Stomach (tissue), 4 donors: ENCODE results near the gene IQCM.

ENCODE experiments used
- POLR2A ChIP-seq, 4 donors: fragments of 450-650 bp; IDR thresholded peaks; one replicate each; pipeline ENCODE4 v1.6.1; 2016; ENCODE audit warnings: antibody characterized with exemption in 4 of 4, control low read depth in 2 of 4, mild to moderate bottlenecking in 1 of 4, moderate library complexity in 1 of 4
- TF ChIP-seq, protein P1 (sequence below), 7 experiments: fragments of 450-650 bp in 4 of 7; fragments of 200-600 bp in 3 of 7; sonication (generic) in 3 of 7; IDR thresholded peaks; one replicate each; pipeline ENCODE4 v1.5.1; 2016 to 2019; ENCODE audit warnings: antibody characterized with exemption in 7 of 7, control low read depth in 2 of 7, mild to moderate bottlenecking in 1 of 7

DNA sequence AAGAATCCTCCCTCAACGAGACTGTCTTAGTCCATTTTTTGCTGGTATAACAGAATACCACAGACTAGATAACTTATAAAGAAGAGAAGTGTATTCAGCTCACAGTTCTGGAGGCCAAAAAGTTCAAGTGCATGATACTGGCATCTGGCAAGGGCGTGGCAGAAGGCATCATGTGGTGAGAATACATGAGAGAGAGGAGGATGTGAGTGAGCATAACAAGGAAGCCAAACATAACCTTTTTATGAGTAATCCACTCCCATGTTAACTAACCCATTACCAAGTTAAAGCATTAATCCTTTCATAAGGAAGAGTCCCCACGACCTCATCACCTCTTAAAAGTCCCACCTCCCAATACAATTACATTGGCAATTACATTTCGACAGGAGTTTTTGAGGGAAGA, 504.6 kb downstream of the IQCM start:
- TF ChIP-seq, protein P1, sequence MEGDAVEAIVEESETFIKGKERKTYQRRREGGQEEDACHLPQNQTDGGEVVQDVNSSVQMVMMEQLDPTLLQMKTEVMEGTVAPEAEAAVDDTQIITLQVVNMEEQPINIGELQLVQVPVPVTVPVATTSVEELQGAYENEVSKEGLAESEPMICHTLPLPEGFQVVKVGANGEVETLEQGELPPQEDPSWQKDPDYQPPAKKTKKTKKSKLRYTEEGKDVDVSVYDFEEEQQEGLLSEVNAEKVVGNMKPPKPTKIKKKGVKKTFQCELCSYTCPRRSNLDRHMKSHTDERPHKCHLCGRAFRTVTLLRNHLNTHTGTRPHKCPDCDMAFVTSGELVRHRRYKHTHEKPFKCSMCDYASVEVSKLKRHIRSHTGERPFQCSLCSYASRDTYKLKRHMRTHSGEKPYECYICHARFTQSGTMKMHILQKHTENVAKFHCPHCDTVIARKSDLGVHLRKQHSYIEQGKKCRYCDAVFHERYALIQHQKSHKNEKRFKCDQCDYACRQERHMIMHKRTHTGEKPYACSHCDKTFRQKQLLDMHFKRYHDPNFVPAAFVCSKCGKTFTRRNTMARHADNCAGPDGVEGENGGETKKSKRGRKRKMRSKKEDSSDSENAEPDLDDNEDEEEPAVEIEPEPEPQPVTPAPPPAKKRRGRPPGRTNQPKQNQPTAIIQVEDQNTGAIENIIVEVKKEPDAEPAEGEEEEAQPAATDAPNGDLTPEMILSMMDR (IDR thresholded peaks at IDR 0.05): no peak
- no peak for TF ChIP-seq POLR2A (IDR thresholded peaks at IDR 0.05)
